ENCODE results near the gene STON2.

The STON2 gene

DNA sequence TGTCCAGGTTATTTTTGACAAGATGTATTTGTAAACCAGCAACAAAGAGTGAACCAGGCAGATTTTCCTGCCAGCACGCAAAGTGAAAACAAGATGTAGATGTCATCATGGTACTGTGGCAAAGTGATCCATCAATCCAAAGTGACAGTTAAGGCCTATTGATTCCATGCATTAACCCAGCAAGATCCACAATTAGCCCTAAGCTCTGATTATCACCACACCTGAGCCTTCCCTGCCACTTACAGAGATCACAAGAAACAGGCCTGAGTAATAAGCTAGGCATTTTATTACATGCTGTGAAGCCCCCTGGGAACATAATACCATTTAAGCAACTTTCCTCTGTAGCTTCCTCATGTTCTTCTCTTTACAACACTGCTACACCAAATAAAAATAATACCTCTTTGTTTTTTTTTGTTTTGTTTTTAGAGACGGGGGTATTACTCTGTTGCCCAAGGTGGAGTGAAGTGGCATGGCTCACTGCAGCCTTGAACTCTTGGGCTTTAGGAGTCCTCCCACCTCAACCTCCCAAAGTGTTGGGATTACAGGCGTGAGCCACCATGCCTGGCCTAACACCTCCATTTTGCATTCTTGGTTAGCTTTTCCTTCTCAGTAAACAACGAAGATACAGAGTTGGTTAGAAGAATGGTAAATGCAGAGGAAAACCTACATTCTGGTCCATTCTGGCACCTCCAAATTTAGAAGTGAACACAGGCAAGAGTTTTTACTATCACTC lies 85.5 kb downstream of the STON2 start:
- POLR2A ChIA-PET, result no interaction called here
- no peak for DNase-seq (ENCODE audit: low read depth, low spot score)
- CTCF ChIA-PET, result interaction anchor here (1.5 kb wide), 1 partner anchor 46 kb away, joined by 3 read pairs; no protein-coding TSS in a partner anchor
- TF ChIP-seq, protein P1, sequence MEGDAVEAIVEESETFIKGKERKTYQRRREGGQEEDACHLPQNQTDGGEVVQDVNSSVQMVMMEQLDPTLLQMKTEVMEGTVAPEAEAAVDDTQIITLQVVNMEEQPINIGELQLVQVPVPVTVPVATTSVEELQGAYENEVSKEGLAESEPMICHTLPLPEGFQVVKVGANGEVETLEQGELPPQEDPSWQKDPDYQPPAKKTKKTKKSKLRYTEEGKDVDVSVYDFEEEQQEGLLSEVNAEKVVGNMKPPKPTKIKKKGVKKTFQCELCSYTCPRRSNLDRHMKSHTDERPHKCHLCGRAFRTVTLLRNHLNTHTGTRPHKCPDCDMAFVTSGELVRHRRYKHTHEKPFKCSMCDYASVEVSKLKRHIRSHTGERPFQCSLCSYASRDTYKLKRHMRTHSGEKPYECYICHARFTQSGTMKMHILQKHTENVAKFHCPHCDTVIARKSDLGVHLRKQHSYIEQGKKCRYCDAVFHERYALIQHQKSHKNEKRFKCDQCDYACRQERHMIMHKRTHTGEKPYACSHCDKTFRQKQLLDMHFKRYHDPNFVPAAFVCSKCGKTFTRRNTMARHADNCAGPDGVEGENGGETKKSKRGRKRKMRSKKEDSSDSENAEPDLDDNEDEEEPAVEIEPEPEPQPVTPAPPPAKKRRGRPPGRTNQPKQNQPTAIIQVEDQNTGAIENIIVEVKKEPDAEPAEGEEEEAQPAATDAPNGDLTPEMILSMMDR (IDR thresholded peaks at IDR 0.05; ENCODE audit: insufficient read depth, low read length, missing control alignments), result no peak
- no peak overlapping the region for H3K4me3 ChIP-seq (ENCODE audit: low read depth, low read length)

DNA sequence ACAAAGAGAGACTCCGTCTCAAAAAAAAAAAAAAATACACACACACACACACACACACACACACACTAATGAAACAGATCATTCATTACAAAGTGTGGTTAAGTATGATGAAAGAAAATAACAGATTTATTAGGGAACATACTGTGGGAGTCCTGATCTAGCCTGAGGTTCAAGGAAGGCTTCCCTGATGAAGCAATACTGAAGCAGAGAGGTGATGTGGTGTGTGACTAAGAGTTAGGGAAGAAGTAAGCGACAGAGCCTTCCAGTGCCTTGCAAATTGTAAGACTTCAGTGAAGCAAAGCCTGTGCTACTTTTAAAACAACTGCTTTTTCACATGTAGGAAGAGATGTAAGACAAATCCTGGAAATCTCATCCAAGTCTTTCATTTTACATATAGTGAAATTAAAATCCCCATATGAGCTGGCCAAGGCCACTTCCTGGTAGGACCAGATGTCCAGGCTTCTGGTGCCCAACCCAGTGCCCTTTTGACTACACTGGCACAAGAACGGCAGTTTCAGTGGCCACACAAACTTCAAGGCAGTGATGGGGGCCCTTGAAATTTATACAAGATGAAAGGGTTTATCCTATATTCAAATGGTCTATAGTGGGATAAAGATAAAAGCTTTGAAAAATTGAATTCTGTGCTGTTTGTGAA lies 86.2 kb downstream of the STON2 start:
- H3K4me3 ChIP-seq (ENCODE audit: low read depth, low read length), result no peak overlapping the region
- TF ChIP-seq, protein P1 (IDR thresholded peaks at IDR 0.05; ENCODE audit: insufficient read depth, low read length, missing control alignments), result no peak
- ChIA-PET CTCF (no interaction called here), POLR2A (no interaction called here)
- DNase-seq (ENCODE audit: low read depth, low spot score), result no peak

DNA sequence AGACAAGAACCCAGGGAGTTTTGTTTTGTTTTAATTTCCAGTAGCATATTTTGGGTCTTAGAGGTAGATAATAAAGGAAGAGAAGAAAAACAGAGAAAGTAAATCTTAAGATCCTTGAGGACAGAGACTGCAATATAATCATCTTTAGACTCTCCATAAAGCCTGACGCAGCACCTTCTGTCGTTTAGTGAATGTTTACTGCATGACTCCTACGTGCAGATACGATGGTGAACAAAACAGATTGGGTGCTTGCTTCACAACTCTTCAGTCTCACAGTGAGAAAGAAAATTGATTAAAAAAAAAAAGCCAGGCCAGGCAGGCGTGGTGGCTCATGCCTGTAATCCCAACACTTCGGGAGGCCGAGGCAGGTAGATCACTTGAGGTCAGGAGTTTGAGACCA lies 86.9 kb downstream of the STON2 start:
- CTCF ChIA-PET, result no interaction called here
- POLR2A ChIA-PET, result no interaction called here
- H3K4me3 ChIP-seq (ENCODE audit: low read depth, low read length), result no peak overlapping the region
- no peak for DNase-seq (ENCODE audit: low read depth, low spot score)
- TF ChIP-seq, protein P1 (IDR thresholded peaks at IDR 0.05; ENCODE audit: insufficient read depth, low read length, missing control alignments), result no peak

DNA sequence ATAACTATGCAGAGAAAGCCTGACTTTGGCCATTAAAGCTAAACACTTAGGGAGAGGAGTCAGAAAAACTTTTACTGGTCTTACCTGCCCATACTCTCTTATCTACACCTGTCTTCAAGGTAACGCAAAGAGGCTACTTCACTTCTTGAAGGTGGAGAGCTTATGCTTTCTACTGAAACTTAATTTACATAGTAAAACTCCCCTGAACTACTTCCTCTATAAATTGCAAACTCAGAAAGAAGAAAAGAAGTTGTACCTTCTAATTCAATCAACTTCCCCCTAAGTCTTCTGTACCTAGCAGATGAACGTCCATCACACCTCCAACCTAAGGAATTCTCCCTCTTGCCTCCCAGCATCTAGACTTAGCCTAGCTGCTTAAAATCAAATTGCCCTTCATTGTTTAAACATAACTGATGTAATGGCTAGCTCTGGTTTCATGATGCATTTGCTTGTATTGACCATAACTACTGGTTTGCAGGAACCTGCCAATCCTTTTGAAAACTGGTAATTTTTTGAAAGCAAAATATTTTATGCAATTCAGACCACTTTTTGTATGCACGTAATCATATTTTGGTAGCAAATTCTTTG lies 87.7 kb downstream of the STON2 start:
- POLR2A ChIA-PET, result no interaction called here
- DNase-seq (ENCODE audit: low read depth, low spot score), result no peak
- TF ChIP-seq, protein P1 (IDR thresholded peaks at IDR 0.05; ENCODE audit: insufficient read depth, low read length, missing control alignments), result no peak
- H3K4me3 ChIP-seq (ENCODE audit: low read depth, low read length), result no peak overlapping the region
- CTCF ChIA-PET, result no interaction called here

DNA sequence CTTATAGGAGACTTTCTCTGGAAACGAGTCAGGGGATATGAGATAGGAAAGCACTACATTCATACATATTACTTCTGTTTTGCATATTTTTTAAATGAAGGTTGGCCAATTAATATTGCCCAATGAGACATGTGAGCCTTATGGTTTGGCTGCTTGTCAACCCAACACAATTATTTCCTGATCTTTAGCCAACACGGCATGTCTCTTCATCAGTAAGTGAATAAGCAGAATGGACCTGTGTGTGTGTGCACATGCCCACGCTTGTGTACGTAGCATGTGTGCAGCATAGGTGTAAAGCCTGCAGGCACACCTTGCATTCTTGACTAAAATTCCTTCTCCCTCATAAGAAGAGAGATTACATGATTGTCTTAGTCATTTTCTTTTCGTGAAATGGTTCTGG lies 88.3 kb downstream of the STON2 start:
- ChIA-PET CTCF (no interaction called here), POLR2A (no interaction called here)
- TF ChIP-seq, protein P1 (IDR thresholded peaks at IDR 0.05; ENCODE audit: insufficient read depth, low read length, missing control alignments), result no peak
- H3K4me3 ChIP-seq (ENCODE audit: low read depth, low read length), result no peak overlapping the region
- no peak for DNase-seq (ENCODE audit: low read depth, low spot score)

DNA sequence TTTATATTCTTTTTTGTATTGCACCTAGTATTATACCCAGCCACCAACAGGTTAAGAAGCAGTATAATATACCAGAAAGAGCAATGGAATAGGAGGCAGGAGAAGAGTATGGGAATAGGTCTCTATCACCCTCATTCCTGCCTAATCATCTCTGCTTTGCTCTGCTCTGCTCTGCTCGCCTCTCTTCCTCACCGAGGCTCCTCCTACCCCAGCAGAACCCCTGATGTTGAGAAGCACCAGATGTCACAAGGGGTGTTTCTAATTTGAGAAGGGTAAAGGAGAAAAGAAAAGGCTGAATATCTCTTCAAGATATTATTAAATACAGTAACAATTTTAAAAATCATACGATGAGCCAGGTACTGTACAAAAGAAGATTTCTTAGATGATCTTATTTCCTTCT lies 89.0 kb downstream of the STON2 start:
- TF ChIP-seq, protein P1 (IDR thresholded peaks at IDR 0.05; ENCODE audit: insufficient read depth, low read length, missing control alignments), result no peak
- ChIA-PET CTCF (no interaction called here), POLR2A (no interaction called here)
- no peak overlapping the region for H3K4me3 ChIP-seq (ENCODE audit: low read depth, low read length)
- DNase-seq (ENCODE audit: low read depth, low spot score), result no peak

Data from AG04449 (cell line).